ENCODE data around the gene SLC38A1. TPM values are rescaled to one million over a fixed set of nuclear protein-coding genes. Genes with fewer than 3 reads are reported as not detected.
"Not testable (repeated sequence)": the region's sequence is repeated elsewhere in the genome, so short reads cannot be mapped to it uniquely, and the experiment has no call there.

SLC38A1 gene
- total RNA-seq, 2 experiments from 2014 or later = 142 TPM

DNA sequence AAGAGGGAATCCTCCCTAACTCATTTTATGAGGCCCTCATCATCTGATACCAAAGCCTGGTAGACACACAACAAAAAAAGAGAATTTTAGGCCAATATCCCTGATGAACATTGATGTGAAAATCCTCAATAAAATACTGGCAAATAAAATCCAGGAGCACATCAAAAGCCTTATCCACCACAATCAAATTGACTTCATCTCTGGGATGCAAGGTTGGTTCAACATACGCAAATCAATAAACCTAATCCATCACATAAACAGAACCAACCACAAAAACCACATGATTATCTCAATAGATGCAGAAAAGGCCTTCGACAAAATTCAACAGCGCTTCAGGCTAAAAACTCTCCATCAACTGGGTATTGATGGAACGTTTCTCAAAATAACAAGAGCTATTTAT lies 18.9 kb downstream of the SLC38A1 start:
- H3K27me3 Mint-ChIP-seq; POLR2A ChIA-PET; H3K4me3 Mint-ChIP-seq; DNase-seq; intact Hi-C loops (cut with micrococcal nuclease); CTCF ChIA-PET: not testable (repeated sequence)
- Mint-ChIP-seq H3K27ac (peak overlapping the region; percentile 53), H3K4me1 (ENCODE audit: low read depth) (peaks cover 89% of the 10 kb centered on the region), H3K36me3 (peaks cover 90% of the 10 kb centered on the region), H3K9me3 (peaks cover 41% of the 10 kb centered on the region)

DNA sequence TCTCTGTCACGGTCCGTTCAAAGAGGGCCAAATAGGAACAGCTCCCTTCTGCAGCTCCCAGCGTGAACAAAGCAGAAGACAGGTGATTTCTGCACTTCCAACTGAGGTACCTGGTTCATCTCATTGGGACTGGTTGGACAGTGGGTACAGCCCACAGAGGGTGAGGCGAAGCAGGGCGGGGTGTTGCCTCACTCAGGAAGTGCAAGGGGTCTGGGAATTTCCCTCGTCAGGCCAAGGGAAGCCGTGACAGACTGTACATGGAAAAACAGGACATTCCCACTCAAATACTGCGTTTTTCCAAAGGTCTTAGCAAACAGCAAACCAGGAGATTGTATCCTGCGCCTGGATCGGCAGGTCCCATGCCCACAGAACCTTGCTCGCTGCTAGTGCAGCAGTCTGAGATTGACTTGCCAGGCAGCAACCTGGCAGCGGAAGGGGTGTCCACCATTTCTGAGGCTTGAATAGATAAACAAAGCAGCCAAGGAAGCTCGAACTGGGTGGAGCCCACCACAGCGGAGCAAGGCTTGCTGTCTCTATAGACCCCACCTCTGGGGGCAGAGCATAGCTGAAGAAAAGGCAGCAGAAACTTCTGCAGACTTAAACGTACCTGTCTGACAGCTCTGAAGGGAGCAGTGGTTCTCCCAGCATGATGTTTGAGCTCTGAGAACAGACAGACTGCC lies 22.7 kb downstream of the SLC38A1 start:
- Mint-ChIP-seq H3K36me3 (peaks cover 82% of the 10 kb centered on the region), H3K9me3 (peaks cover 35% of the 10 kb centered on the region), H3K4me1 (ENCODE audit: low read depth) (peaks cover 88% of the 10 kb centered on the region), H3K27me3 (no peaks in the 10 kb centered on the region), H3K27ac (peak overlapping the region; percentile 70), H3K4me3 (no peak overlapping the region)
- CTCF ChIA-PET = interaction anchor here (0.6 to 0.8 kb wide), 3 partner anchors 13 to 315 kb away, joined by 3 read pairs; no protein-coding TSS in a partner anchor
- POLR2A ChIA-PET = interaction anchor here (0.6 to 2.0 kb wide), 2 partner anchors 13 to 15 kb away, joined by 3 to 4 read pairs; no protein-coding TSS in a partner anchor
- intact Hi-C loops (cut with micrococcal nuclease) = no loop called here
- no peak for DNase-seq

DNA sequence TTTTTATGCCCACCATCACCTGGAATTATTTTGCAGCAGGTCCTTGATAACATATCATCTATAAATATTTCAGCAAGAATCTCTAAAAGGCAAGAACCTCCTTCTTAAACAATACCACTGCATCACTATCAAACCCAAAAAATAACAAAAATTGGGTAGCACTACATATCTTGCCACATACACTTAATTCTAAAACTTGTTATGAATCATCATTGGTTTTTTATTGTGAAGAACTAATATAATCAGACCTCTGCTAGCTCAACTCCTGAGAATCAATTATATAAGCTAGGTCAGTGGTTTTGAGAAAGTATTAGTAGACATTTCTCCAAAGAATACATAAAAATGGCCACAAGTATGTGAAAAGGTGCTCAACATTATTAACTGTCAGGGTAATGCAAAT lies 23.8 kb downstream of the SLC38A1 start:
- Mint-ChIP-seq H3K27me3 (no peaks in the 10 kb centered on the region), H3K27ac (peak overlapping the region; percentile 55)

DNA sequence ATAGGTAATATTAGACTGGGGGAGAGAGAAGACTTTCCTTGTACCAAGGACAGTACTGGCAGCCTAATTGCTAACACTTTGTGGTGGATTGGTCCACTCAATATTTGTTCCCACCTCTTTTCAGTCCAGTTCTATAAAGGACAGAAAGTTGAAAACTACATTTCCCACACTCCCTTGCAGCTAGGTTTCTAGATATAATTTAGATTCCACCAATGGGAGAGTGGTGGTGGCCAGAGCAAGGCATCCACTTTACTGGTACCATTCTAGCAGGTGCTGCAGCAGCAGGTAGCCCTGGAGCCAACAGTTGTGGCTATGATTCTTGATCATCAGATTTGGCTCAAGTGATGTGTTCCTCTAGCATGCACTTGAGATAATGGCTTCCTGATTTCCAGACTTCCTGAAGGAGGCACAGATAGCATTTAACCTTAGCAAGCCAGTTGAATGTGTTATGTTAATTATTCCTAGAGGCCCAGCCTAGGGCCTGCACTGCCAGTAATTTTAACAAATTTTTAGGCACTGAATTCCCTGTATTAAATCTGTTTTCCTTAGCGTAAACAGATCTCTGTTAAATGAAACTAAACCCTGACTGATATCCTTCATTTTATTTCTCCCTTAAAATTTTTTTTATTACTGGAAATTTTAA lies 24.4 kb downstream of the SLC38A1 start:
- H3K36me3 Mint-ChIP-seq = peaks cover 78% of the 10 kb centered on the region
- CTCF ChIA-PET = no interaction called here
- H3K4me3 Mint-ChIP-seq = no peak overlapping the region
- H3K27ac Mint-ChIP-seq = peak overlapping the region; percentile 25
- H3K9me3 Mint-ChIP-seq = peaks cover 20% of the 10 kb centered on the region
- peaks cover 82% of the 10 kb centered on the region for H3K4me1 Mint-ChIP-seq (ENCODE audit: low read depth)
- DNase-seq = no peak
- no peaks in the 10 kb centered on the region for H3K27me3 Mint-ChIP-seq
- POLR2A ChIA-PET = interaction anchor here (2.0 kb wide), 1 partner anchor 13 kb away, joined by 4 read pairs; no protein-coding TSS in a partner anchor
- intact Hi-C loops (cut with micrococcal nuclease) = no loop called here

More for the DNA sequence above, 23.8 kb downstream of the SLC38A1 start:
- DNase-seq = no peak
- no peak overlapping the region for H3K4me3 Mint-ChIP-seq
- H3K9me3 Mint-ChIP-seq = peaks cover 23% of the 10 kb centered on the region
- ChIA-PET POLR2A (interaction anchor here (2.0 kb wide), 1 partner anchor 14 kb away, joined by 4 read pairs; no protein-coding TSS in a partner anchor), CTCF (interaction anchor here (0.6 kb wide), 1 partner anchor 19 kb away, joined by 3 read pairs; no protein-coding TSS in a partner anchor)
- H3K36me3 Mint-ChIP-seq = peaks cover 80% of the 10 kb centered on the region
- peaks cover 82% of the 10 kb centered on the region for H3K4me1 Mint-ChIP-seq (ENCODE audit: low read depth)
- intact Hi-C loops (cut with micrococcal nuclease) = no loop called here

DNA sequence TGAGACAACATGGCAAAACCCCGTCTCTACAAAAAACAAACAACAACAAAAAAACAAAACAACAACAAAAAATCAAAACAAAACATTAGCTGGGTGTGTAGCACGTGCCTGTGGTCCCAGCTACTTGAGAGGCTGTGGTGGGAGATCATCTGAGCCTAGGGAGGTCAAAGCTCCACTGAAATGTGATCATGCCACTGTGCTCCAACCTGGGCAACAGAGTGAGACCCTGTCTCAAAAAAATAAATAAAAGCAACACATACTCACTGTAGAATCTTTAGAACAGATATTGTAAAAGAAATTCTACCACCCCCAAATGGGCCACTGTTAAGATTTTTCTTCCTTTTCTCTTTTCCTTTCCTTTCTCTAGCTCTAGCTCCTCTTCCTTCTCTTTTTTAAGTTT lies 26.3 kb downstream of the SLC38A1 start:
- Mint-ChIP-seq H3K9me3 (peaks cover 6% of the 10 kb centered on the region), H3K4me3 (no peak overlapping the region), H3K27me3 (no peaks in the 10 kb centered on the region), H3K36me3 (peaks cover 73% of the 10 kb centered on the region), H3K4me1 (ENCODE audit: low read depth) (peaks cover 81% of the 10 kb centered on the region), H3K27ac (no peak overlapping the region)
- DNase-seq = no peak
- POLR2A ChIA-PET = no interaction called here
- intact Hi-C loops (cut with micrococcal nuclease) = no loop called here
- CTCF ChIA-PET = no interaction called here

GRCh38 chr12:46240436-46240835 lies 28.4 kb downstream of the SLC38A1 start:
- no peak overlapping the region for H3K4me3 Mint-ChIP-seq
- no peaks in the 10 kb centered on the region for H3K27me3 Mint-ChIP-seq
- POLR2A ChIA-PET = interaction anchor here (1.5 kb wide), 1 partner anchor 26 kb away, joined by 3 read pairs; no protein-coding TSS in a partner anchor
- intact Hi-C loops (cut with micrococcal nuclease) = no loop called here
- peaks cover 81% of the 10 kb centered on the region for H3K4me1 Mint-ChIP-seq (ENCODE audit: low read depth)
- no peaks in the 10 kb centered on the region for H3K9me3 Mint-ChIP-seq
- no peak overlapping the region for H3K27ac Mint-ChIP-seq
- no peak for DNase-seq
- CTCF ChIA-PET = no interaction called here
- peaks cover 77% of the 10 kb centered on the region for H3K36me3 Mint-ChIP-seq

- no peak overlapping the region for H3K4me3 Mint-ChIP-seq
- DNase-seq = no peak
- peaks cover 78% of the 10 kb centered on the region for H3K4me1 Mint-ChIP-seq (ENCODE audit: low read depth)
- ChIA-PET CTCF (interaction anchor here (1.0 kb wide), 1 partner anchor 113 kb away, joined by 5 read pairs; no protein-coding TSS in a partner anchor), POLR2A (interaction anchor here (1.0 kb wide), 1 partner anchor 31 kb away, joined by 4 read pairs; no protein-coding TSS in a partner anchor)
- intact Hi-C loops (cut with micrococcal nuclease) = no loop called here
- H3K9me3 Mint-ChIP-seq = no peaks in the 10 kb centered on the region
- H3K27me3 Mint-ChIP-seq = no peaks in the 10 kb centered on the region
- peak overlapping the region; percentile 19 for H3K27ac Mint-ChIP-seq
- H3K36me3 Mint-ChIP-seq = peaks cover 75% of the 10 kb centered on the region
These were observed 30.0 kb downstream of the SLC38A1 start for GRCh38 chr12:46238821-46239220.

- peak overlapping the region; percentile 42 for H3K27ac Mint-ChIP-seq
- CTCF ChIA-PET = interaction anchor here (0.6 to 0.8 kb wide), 2 partner anchors 25 to 65 kb away, joined by 3 read pairs; no protein-coding TSS in a partner anchor
- H3K27me3 Mint-ChIP-seq = no peaks in the 10 kb centered on the region
- H3K36me3 Mint-ChIP-seq = peaks cover 72% of the 10 kb centered on the region
- POLR2A ChIA-PET = interaction anchor here (1.0 kb wide), 1 partner anchor 32 kb away, joined by 4 read pairs; no protein-coding TSS in a partner anchor
- no peaks in the 10 kb centered on the region for H3K9me3 Mint-ChIP-seq
- intact Hi-C loops (cut with micrococcal nuclease) = no loop called here
- no peak overlapping the region for H3K4me3 Mint-ChIP-seq
- H3K4me1 Mint-ChIP-seq (ENCODE audit: low read depth) = peaks cover 74% of the 10 kb centered on the region
- no peak for DNase-seq
These were observed 31.3 kb downstream of the SLC38A1 start for GRCh38 chr12:46237371-46238045.

- H3K4me1 Mint-ChIP-seq (ENCODE audit: low read depth) = peaks cover 77% of the 10 kb centered on the region
These were observed 34.8 kb downstream of the SLC38A1 start for GRCh38 chr12:46234000-46234399.

DNA sequence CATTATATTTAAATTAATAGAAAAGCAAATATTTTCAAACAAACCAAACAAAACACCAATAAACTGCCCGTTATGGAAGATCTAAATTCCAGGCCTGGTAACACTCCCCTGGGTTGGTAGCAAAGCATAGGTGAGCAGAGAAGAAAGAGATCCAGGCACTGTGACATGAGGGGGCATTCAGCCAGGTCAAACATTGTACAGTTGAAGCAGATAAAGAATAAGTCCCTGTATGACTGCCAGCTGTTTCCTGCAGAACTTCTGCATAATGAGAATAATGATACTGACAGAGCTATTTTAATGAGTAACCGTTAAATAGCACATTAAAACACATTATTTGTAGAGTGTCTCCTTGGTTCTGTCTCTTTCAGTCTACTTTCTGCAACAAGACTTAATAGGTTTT lies 35.4 kb downstream of the SLC38A1 start:
- ChIA-PET CTCF (interaction anchor here (0.7 to 1.7 kb wide), 3 partner anchors 13 to 109 kb away, joined by 3 read pairs; no protein-coding TSS in a partner anchor), POLR2A (interaction anchor here (0.7 kb wide), 1 partner anchor 16 kb away, joined by 3 read pairs; no protein-coding TSS in a partner anchor)
- H3K27ac Mint-ChIP-seq = no peak overlapping the region
- no peaks in the 10 kb centered on the region for H3K9me3 Mint-ChIP-seq
- no peak for DNase-seq
- peaks cover 66% of the 10 kb centered on the region for H3K36me3 Mint-ChIP-seq
- H3K27me3 Mint-ChIP-seq = no peaks in the 10 kb centered on the region
- H3K4me3 Mint-ChIP-seq = no peak overlapping the region
- H3K4me1 Mint-ChIP-seq (ENCODE audit: low read depth) = peaks cover 72% of the 10 kb centered on the region
- intact Hi-C loops (cut with micrococcal nuclease) = no loop called here

More at GRCh38 chr12:46234000-46234399, 34.8 kb downstream of the SLC38A1 start:
- H3K27me3 Mint-ChIP-seq = no peaks in the 10 kb centered on the region
- intact Hi-C loops (cut with micrococcal nuclease) = no loop called here
- ChIA-PET POLR2A (interaction anchor here (0.7 kb wide), 1 partner anchor 17 kb away, joined by 3 read pairs; no protein-coding TSS in a partner anchor), CTCF (interaction anchor here (1.1 to 1.7 kb wide), 2 partner anchors 26 to 109 kb away, joined by 3 read pairs; no protein-coding TSS in a partner anchor)
- no peak overlapping the region for H3K27ac Mint-ChIP-seq
- DNase-seq = no peak
- no peaks in the 10 kb centered on the region for H3K9me3 Mint-ChIP-seq
- no peak overlapping the region for H3K4me3 Mint-ChIP-seq
- H3K36me3 Mint-ChIP-seq = peaks cover 66% of the 10 kb centered on the region

GRCh38 chr12:46230983-46231382 lies 37.9 kb downstream of the SLC38A1 start:
- ChIA-PET CTCF (no interaction called here), POLR2A (interaction anchor here (0.6 to 1.2 kb wide), 5 partner anchors 12 to 38 kb away, joined by 3 to 8 read pairs (median 4); partner anchors contain the start of gene SLC38A1)
- Mint-ChIP-seq H3K27me3 (no peaks in the 10 kb centered on the region), H3K9me3 (no peaks in the 10 kb centered on the region), H3K4me3 (no peak overlapping the region), H3K4me1 (ENCODE audit: low read depth) (peaks cover 57% of the 10 kb centered on the region), H3K36me3 (peaks cover 58% of the 10 kb centered on the region), H3K27ac (peak overlapping the region; percentile 69)
- DNase-seq = no peak
- intact Hi-C loops (cut with micrococcal nuclease) = loop anchor here (1.0 kb wide), 2 partner anchors 12 to 21 kb away; no protein-coding TSS in a partner anchor

Measured in activated CD4-positive, alpha-beta memory T cell treated with anti-CD3 and anti-CD28 coated beads for 36 hours (primary cell).